Stimulated activated CD4-positive, alpha-beta T cell treated with anti-CD3 and anti-CD28 coated beads, Interleukin-1b, Interleukin-23, amount 100 ng/mL, for 1 hour (primary cell): ENCODE results near the gene PRSS57.
"Not testable (repeated sequence)": the region's sequence is repeated elsewhere in the genome, so short reads cannot be mapped to it uniquely, and the experiment has no call there.

Experiments used
- DNase-seq, 2 donors: peaks; one replicate each; pipeline ENCODE4 v3.0.0-alpha.2; 2020; ENCODE audit warnings: low read depth in 2 of 2

Gene PRSS57

GRCh38 chr19:695352-695949 lies at the start of gene PRSS57:
PRSS57 (minus strand) TSS chr19:695452; CDS start chr19:695430, 22 bp downstream.
- DNase-seq: no peak

GRCh38 chr19:743168-743687 lies 48.0 kb upstream of the PRSS57 start:
- DNase-seq: no peak

- no peak for DNase-seq
Observed at GRCh38 chr19:742540-743075, 47.4 kb upstream of the PRSS57 start.

- DNase-seq: no peak
Observed at GRCh38 chr19:741506-742131, 46.4 kb upstream of the PRSS57 start.

GRCh38 chr19:740816-741505 lies 45.7 kb upstream of the PRSS57 start:
- DNase-seq: not testable (repeated sequence)

- DNase-seq: no peak
Observed at GRCh38 chr19:739998-740715, 44.9 kb upstream of the PRSS57 start.

GRCh38 chr19:738509-739128 lies 43.4 kb upstream of the PRSS57 start:
- no peak for DNase-seq

GRCh38 chr19:737591-738093 lies 42.4 kb upstream of the PRSS57 start:
- peak; percentile 21 to 38 for DNase-seq

- DNase-seq: no peak
Observed at GRCh38 chr19:736125-736524, 40.9 kb upstream of the PRSS57 start.

GRCh38 chr19:734716-735115 lies 39.5 kb upstream of the PRSS57 start:
- DNase-seq: no peak

GRCh38 chr19:732148-733069 lies 37.2 kb upstream of the PRSS57 start:
- no peak for DNase-seq

- DNase-seq: no peak
Observed at GRCh38 chr19:731000-731399, 35.7 kb upstream of the PRSS57 start.

- DNase-seq: no peak
Observed at GRCh38 chr19:729965-730668, 34.9 kb upstream of the PRSS57 start.

GRCh38 chr19:729564-729963 lies 34.3 kb upstream of the PRSS57 start:
- DNase-seq: not testable (repeated sequence)

- no peak for DNase-seq
Observed at GRCh38 chr19:728011-728410, 32.8 kb upstream of the PRSS57 start.

- no peak for DNase-seq
Observed at GRCh38 chr19:726993-727956, 32.0 kb upstream of the PRSS57 start.

- DNase-seq: no peak
Observed at GRCh38 chr19:725461-726089, 30.3 kb upstream of the PRSS57 start.

- DNase-seq: no peak
Observed at GRCh38 chr19:723714-724113, 28.5 kb upstream of the PRSS57 start.
